ENCODE measurements around the gene CSRP1.

GRCh38 chr1:201456499-201457309 is 50.2 kb downstream of the CSRP1 start:
- no peak for TF ChIP-seq CTCF (IDR thresholded peaks at IDR 0.05)
- TF ChIP-seq POLR2A (IDR thresholded peaks at IDR 0.05): no peak
